OCI-LY3 (cell line): ENCODE data around the gene CENPM.

ENCODE experiments used
- CTCF ChIP-seq: fragments of 200-600, 300-600 bp; sonication (generic); IDR thresholded peaks from 2 replicates; pipeline ENCODE4 v1.5.1; 2014; ENCODE audit warnings: antibody characterized with exemption, low read length, low read depth
- EZH2phosphoT487 ChIP-seq: fragments of 200-600 bp; shearing (Covaris generic); IDR thresholded peaks from 2 replicates; pipeline ENCODE4 v1.6.1; 2018; ENCODE audit warnings: antibody characterized with exemption, mixed run types, low read depth

- TF ChIP-seq CTCF (no peak), EZH2phosphoT487 (no peak)
Observed at GRCh38 chr22:41900652-41901312, 46.2 kb downstream of the CENPM start.
